HCT116 (cell line): ENCODE data around the gene PDXK. TPM values are rescaled to one million over a fixed set of nuclear protein-coding genes. Genes with fewer than 3 reads are reported as not detected.

Experiments used
- ATAC-seq: fragments of 200-7000 bp; cut with Tn5 transposase; 2 replicates; pipeline ENCODE4 v1.9.1; 2020; ENCODE audit warnings: mild to moderate bottlenecking, moderate library complexity
- BruUV-seq: library from RNA; stranded (reverse); fragments of 400-500 nt; replicated peaks from 2 replicates; lab custom pipeline; 2021; lab: Mats Ljungman, UMichigan
- CTCF ChIA-PET: fragments of 300-600 bp; sonication (Branson Sonifier 250); formaldehyde crosslinking; loops from one replicate; lab custom pipeline; 2021; ENCODE audit warnings: antibody characterized with exemption; lab: Charles Lee
- POLR2A ChIA-PET: fragments of 300-600, 350-600 bp; sonication (Branson Sonifier 250); formaldehyde crosslinking; loops from one replicate; lab custom pipeline; 2021; ENCODE audit warnings: antibody characterized with exemption; lab: Charles Lee
- RAD21 ChIA-PET, 2 experiments: fragments of 300-600 bp; sonication (Branson Sonifier 250); formaldehyde crosslinking; loops; one replicate each; lab custom pipeline; 2023; ENCODE audit warnings: low total read pairs in 2 of 2; ENCODE audit not compliant: uncharacterized antibody in 2 of 2, unreplicated experiment in 2 of 2, low non-redundant PET in 1 of 2; lab: Charles Lee
- DNase-seq: peaks from one replicate; pipeline ENCODE4 v3.0.0-alpha.2; 2010; ENCODE audit warnings: low read depth, low spot score
- H2AFZ ChIP-seq: fragments of 200-600 bp; shearing (Covaris generic), sonication (generic); 2 replicates; pipeline ENCODE4 v1.6.1; 2017; ENCODE audit warnings: low read depth, mixed run types, mixed read lengths, antibody characterized with exemption, low read length; ENCODE audit not compliant: poor library complexity, severe bottlenecking
- H3K27ac ChIP-seq: 2 replicates; pipeline ENCODE4 v1.5.1; 2012; ENCODE audit warnings: low read depth, low read length
- H3K27me3 ChIP-seq: fragments of 200-600 bp; sonication (generic); 2 replicates; pipeline ENCODE4 v1.6.1; 2016; ENCODE audit warnings: mixed run types, low read length, mixed read lengths; ENCODE audit not compliant: insufficient read depth
- H3K36me3 ChIP-seq, 2 experiments: fragments of 200-500 bp in 1 of 2; fragments of 200-600 bp in 1 of 2; sonication (Bioruptor generic) in 1 of 2; sonication (generic) in 1 of 2; 2 replicates each; pipeline versions ENCODE4 v1.5.1 to v1.6.1; 2014 to 2016; ENCODE audit warnings: low read length in 2 of 2, inconsistent platforms in 1 of 2, mixed read lengths in 1 of 2, mixed run types in 1 of 2; ENCODE audit not compliant: insufficient read depth in 2 of 2, control insufficient read depth in 1 of 2
- H3K4me1 ChIP-seq, 2 experiments: fragments of 200-600 bp in 1 of 2; sonication (generic) in 1 of 2; 2 replicates each; pipeline versions ENCODE4 v1.5.1 to v1.6.1; 2012 to 2017; ENCODE audit warnings: low read length in 2 of 2, inconsistent platforms in 1 of 2, mild to moderate bottlenecking in 1 of 2, mixed read lengths in 1 of 2, mixed run types in 1 of 2, moderate library complexity in 1 of 2; ENCODE audit not compliant: insufficient read depth in 2 of 2, control insufficient read depth in 1 of 2
- H3K4me2 ChIP-seq: fragments of 200-600 bp; sonication (generic); 2 replicates; pipeline ENCODE4 v1.6.1; 2017; ENCODE audit warnings: mixed run types, low read length, mixed read lengths
- H3K4me3 ChIP-seq, 2 experiments: fragments of 200-600 bp in 1 of 2; sonication (generic) in 1 of 2; replicated peaks in 1 of 2; 2 replicates each; pipeline ENCODE4 v1.5.1; 2011 to 2016; ENCODE audit warnings: low read length in 2 of 2, control low read depth in 1 of 2, low read depth in 1 of 2, mild to moderate bottlenecking in 1 of 2, mixed read lengths in 1 of 2, mixed run types in 1 of 2
- H3K79me2 ChIP-seq: fragments of 200-600 bp; sonication (generic); 2 replicates; pipeline ENCODE4 v1.6.1; 2017; ENCODE audit warnings: mild to moderate bottlenecking, mixed run types, low read length, moderate library complexity, mixed read lengths; ENCODE audit not compliant: insufficient read depth
- H3K9ac ChIP-seq: fragments of 200-600 bp; sonication (generic); 2 replicates; pipeline ENCODE4 v1.6.1; 2016; ENCODE audit warnings: low read length, mixed read lengths
- H3K9me2 ChIP-seq: fragments of 200-600 bp; sonication (generic), shearing (Covaris generic); 2 replicates; pipeline ENCODE4 v1.6.1; 2017; ENCODE audit warnings: mixed run types, mild to moderate bottlenecking, moderate library complexity; ENCODE audit not compliant: insufficient read depth
- H3K9me3 ChIP-seq, 2 experiments: fragments of 200-500 bp in 1 of 2; fragments of 200-600 bp in 1 of 2; sonication (Bioruptor generic) in 1 of 2; sonication (generic) in 1 of 2; 2 replicates each; pipeline ENCODE4 v1.6.1; 2014 to 2017; ENCODE audit warnings: low read length in 2 of 2, mixed read lengths in 2 of 2, inconsistent platforms in 1 of 2, low read depth in 1 of 2, mild to moderate bottlenecking in 1 of 2, mixed run types in 1 of 2, moderate library complexity in 1 of 2; ENCODE audit not compliant: control insufficient read depth in 1 of 2, insufficient read depth in 1 of 2
- H4K20me1 ChIP-seq: fragments of 200-600 bp; sonication (generic), shearing (Covaris generic); 2 replicates; pipeline ENCODE4 v1.6.1; 2017; ENCODE audit warnings: mixed run types, mild to moderate bottlenecking, moderate library complexity; ENCODE audit not compliant: insufficient read depth
- CEBPB ChIP-seq: IDR thresholded peaks from 2 replicates; pipeline ENCODE4 v1.6.1; 2012; ENCODE audit warnings: low read depth
- EGR1 ChIP-seq: IDR thresholded peaks from 2 replicates; pipeline ENCODE4 v1.6.1; 2012; ENCODE audit warnings: low read depth
- ELF1 ChIP-seq: IDR thresholded peaks from 2 replicates; pipeline ENCODE4 v1.6.1; 2012; ENCODE audit warnings: low read depth, borderline replicate concordance
- EZH2 ChIP-seq: fragments of 200-600 bp; sonication (generic); IDR thresholded peaks from 2 replicates; pipeline ENCODE4 v1.6.1; 2017; ENCODE audit warnings: antibody characterized with exemption, mixed run types
- JUND ChIP-seq: IDR thresholded peaks from 2 replicates; pipeline ENCODE4 v1.6.1; 2012
- MAX ChIP-seq: IDR thresholded peaks from 2 replicates; pipeline ENCODE4 v1.6.1; 2012
- POLR2A ChIP-seq: IDR thresholded peaks from 2 replicates; pipeline ENCODE4 v1.7.0; 2011; ENCODE audit warnings: borderline replicate concordance; ENCODE audit not compliant: insufficient read depth, insufficient read length; ENCODE audit errors: extremely low read depth
- POLR2AphosphoS5 ChIP-seq: IDR thresholded peaks from 2 replicates; pipeline ENCODE4 v1.6.1; 2011; ENCODE audit warnings: mild to moderate bottlenecking, low read depth, low read length, moderate library complexity
- RAD21 ChIP-seq: IDR thresholded peaks from 2 replicates; pipeline ENCODE4 v1.6.1; 2012; ENCODE audit warnings: low read depth, mild to moderate bottlenecking
- SIN3A ChIP-seq: IDR thresholded peaks from 2 replicates; pipeline ENCODE4 v1.6.1; 2012; ENCODE audit warnings: low read depth
- SP1 ChIP-seq: IDR thresholded peaks from 2 replicates; pipeline ENCODE4 v1.6.1; 2012; ENCODE audit warnings: low read depth
- SRF ChIP-seq: IDR thresholded peaks from 2 replicates; pipeline ENCODE4 v1.6.1; 2012; ENCODE audit warnings: low read depth
- TCF7L2 ChIP-seq: IDR thresholded peaks from 2 replicates; pipeline ENCODE4 v1.7.0; 2011; ENCODE audit warnings: borderline replicate concordance, inconsistent platforms; ENCODE audit not compliant: insufficient read depth, insufficient read length; ENCODE audit errors: extremely low read depth
- YY1 ChIP-seq: IDR thresholded peaks from 2 replicates; pipeline ENCODE4 v1.6.1; 2011; ENCODE audit warnings: low read length, low read depth, moderate library complexity, mild to moderate bottlenecking; ENCODE audit not compliant: insufficient replicate concordance; ENCODE audit errors: extremely low read depth
- ZNF274 ChIP-seq: fragments of 200-500 bp; sonication (Bioruptor generic); IDR thresholded peaks from 2 replicates; pipeline ENCODE4 v1.6.1; 2014; ENCODE audit warnings: mild to moderate bottlenecking, low read depth, low read length, inconsistent platforms
- intact Hi-C: fragments of 100-400 bp; cut with micrococcal nuclease; formaldehyde crosslinking; loops from 2 replicates; pipeline ENCODE4 v1.10.0; 2022
- total RNA-seq: library from RNA; stranded (reverse); gene quantifications from one replicate; pipeline ENCODE4 v1.2.1, GENCODE V29; 2021; ENCODE audit not compliant: unreplicated experiment
- TF ChIP-seq, protein P1 (sequence below): IDR thresholded peaks from 2 replicates; pipeline ENCODE4 v1.6.1; 2012

The PDXK gene
- total RNA-seq, 1 experiment from 2014 or later: 127 TPM

DNA sequence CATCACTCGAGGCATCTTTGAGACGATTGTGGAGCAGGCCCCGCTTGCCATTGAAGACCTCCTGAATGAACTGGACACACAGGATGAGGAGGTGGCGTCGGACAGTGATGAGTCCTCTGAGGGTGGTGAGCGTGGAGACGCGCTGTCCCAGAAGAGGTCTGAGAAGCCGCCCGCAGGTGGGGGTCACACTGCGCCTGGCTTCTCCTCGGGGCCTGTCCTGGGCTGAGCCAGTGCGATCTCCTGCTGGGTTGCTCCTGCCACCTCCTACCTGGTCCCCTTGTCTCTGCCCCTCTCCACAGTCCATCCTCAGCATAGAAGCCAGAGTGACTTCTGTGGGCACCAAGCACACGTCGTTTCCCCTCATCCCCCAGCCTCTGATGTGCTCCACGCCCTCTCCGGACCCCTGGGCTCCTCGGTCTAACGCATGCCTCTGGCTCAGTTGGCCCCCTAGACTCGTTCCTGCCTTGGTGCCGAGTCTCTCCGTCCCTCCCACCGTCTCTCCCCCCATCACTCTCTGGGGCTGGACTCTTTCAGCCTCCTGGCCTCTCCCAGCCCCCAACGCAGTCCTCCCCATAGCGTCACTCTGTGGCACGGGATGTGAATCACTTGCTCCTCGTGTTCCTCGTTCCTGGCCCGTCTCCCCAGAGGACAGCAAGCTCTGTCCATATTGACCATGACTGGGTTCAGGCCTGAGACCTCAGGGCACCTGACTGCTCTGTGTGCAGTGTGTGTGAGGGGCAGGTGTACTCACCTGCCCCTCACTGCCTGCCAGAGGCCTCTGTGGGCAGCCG lies 79.2 kb downstream of the PDXK start:
- no peak overlapping the region for H3K9ac ChIP-seq
- POLR2A ChIA-PET: no interaction called here
- H3K27ac ChIP-seq: no peak overlapping the region
- peaks cover 42% of the 10 kb centered on the region for H3K79me2 ChIP-seq
- RAD21 ChIA-PET: no interaction called here
- no peak overlapping the region for H3K4me3 ChIP-seq
- H3K9me3 ChIP-seq: no peaks in the 10 kb centered on the region
- H3K9me2 ChIP-seq: no peaks in the 10 kb centered on the region
- no peaks in the 10 kb centered on the region for H4K20me1 ChIP-seq
- H3K4me1 ChIP-seq: no peaks in the 10 kb centered on the region
- intact Hi-C loops: no loop called here
- DNase-seq (no peak), ATAC-seq (no peak)
- CTCF ChIA-PET: no interaction called here
- no TSS peak for BruUV-seq
- H3K4me2 ChIP-seq: no peak overlapping the region
- H3K27me3 ChIP-seq: no peaks in the 10 kb centered on the region
- TF ChIP-seq, protein P1, sequence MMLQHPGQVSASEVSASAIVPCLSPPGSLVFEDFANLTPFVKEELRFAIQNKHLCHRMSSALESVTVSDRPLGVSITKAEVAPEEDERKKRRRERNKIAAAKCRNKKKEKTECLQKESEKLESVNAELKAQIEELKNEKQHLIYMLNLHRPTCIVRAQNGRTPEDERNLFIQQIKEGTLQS: no peak
- H2AFZ ChIP-seq: no peak overlapping the region
- H3K36me3 ChIP-seq: peaks cover 72 to 87% of the 10 kb centered on the region in 2 experiments

DNA sequence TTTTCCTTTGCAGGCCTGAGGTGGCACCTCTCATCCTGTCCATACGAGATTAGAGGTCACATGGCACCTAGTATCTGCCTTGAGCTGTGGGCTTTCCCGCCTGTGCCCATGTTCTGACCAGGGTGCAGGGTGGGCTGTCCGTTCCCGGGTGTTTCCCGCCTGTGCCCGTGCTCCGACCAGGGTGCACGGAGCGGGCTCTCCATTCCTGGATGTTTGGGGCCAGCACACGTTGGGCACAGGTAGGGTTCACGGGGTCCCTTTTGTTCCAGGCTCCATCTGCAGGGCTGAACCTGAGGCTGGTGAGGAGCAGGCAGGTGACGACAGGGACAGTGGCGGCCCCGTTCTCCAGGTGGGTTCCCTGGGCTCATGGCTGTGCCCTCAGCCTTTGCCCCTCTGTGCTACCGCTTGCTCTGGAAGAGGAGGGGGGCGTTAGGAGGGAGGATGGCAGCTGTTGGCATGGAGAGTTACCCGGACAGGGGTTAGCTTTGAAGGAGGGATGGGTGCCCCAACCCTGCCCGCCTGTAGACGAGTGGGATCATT lies 80.4 kb downstream of the PDXK start:
- POLR2A ChIA-PET: no interaction called here

More for the DNA sequence above, 80.4 kb downstream of the PDXK start:
- Histone ChIP-seq H3K4me2 (no peak overlapping the region), H3K36me3 (peaks cover 62 to 84% of the 10 kb centered on the region in 2 experiments), H3K4me3 (no peak overlapping the region), H2AFZ (no peak overlapping the region), H3K9me3 (no peaks in the 10 kb centered on the region), H3K79me2 (peaks cover 30% of the 10 kb centered on the region), H3K27ac (no peak overlapping the region), H3K4me1 (no peaks in the 10 kb centered on the region), H3K9ac (no peak overlapping the region), H3K27me3 (no peaks in the 10 kb centered on the region), H4K20me1 (no peaks in the 10 kb centered on the region), H3K9me2 (no peaks in the 10 kb centered on the region)
- intact Hi-C loops: no loop called here
- CTCF ChIA-PET: no interaction called here
- no TSS peak for BruUV-seq
- DNase-seq: no peak
- RAD21 ChIA-PET: no interaction called here
- TF ChIP-seq EGR1 (no peak), EZH2 (no peak), YY1 (no peak), SIN3A (no peak), TCF7L2 (no peak), ELF1 (no peak), ZNF274 (no peak), RAD21 (no peak), POLR2AphosphoS5 (no peak), MAX (no peak), SRF (no peak), SP1 (no peak), POLR2A (no peak), CEBPB (no peak), JUND (no peak)
- TF ChIP-seq, protein P1: no peak
- no peak for ATAC-seq
